HCT116 (cell line): ENCODE results near the gene KAZN. TPM values are rescaled to one million over a fixed set of nuclear protein-coding genes. Genes with fewer than 3 reads are reported as not detected.

Experiments used
- ATAC-seq: fragments of 200-7000 bp; cut with Tn5 transposase; 2 replicates; pipeline ENCODE4 v1.9.1; 2020; ENCODE audit warnings: mild to moderate bottlenecking, moderate library complexity
- BruUV-seq: library from RNA; stranded (reverse); fragments of 400-500 nt; replicated peaks from 2 replicates; lab custom pipeline; 2021; lab: Mats Ljungman, UMichigan
- CTCF ChIA-PET: fragments of 300-600 bp; sonication (Branson Sonifier 250); formaldehyde crosslinking; loops from one replicate; lab custom pipeline; 2021; ENCODE audit warnings: antibody characterized with exemption; lab: Charles Lee
- POLR2A ChIA-PET: fragments of 300-600, 350-600 bp; sonication (Branson Sonifier 250); formaldehyde crosslinking; loops from one replicate; lab custom pipeline; 2021; ENCODE audit warnings: antibody characterized with exemption; lab: Charles Lee
- RAD21 ChIA-PET, 2 experiments: fragments of 300-600 bp; sonication (Branson Sonifier 250); formaldehyde crosslinking; loops; one replicate each; lab custom pipeline; 2023; ENCODE audit warnings: low total read pairs in 2 of 2; ENCODE audit not compliant: uncharacterized antibody in 2 of 2, unreplicated experiment in 2 of 2, low non-redundant PET in 1 of 2; lab: Charles Lee
- DNase-seq: peaks from one replicate; pipeline ENCODE4 v3.0.0-alpha.2; 2010; ENCODE audit warnings: low read depth, low spot score
- H2AFZ ChIP-seq: fragments of 200-600 bp; shearing (Covaris generic), sonication (generic); 2 replicates; pipeline ENCODE4 v1.6.1; 2017; ENCODE audit warnings: low read depth, mixed run types, mixed read lengths, antibody characterized with exemption, low read length; ENCODE audit not compliant: poor library complexity, severe bottlenecking
- H3K27ac ChIP-seq: 2 replicates; pipeline ENCODE4 v1.5.1; 2012; ENCODE audit warnings: low read depth, low read length
- H3K27me3 ChIP-seq: fragments of 200-600 bp; sonication (generic); 2 replicates; pipeline ENCODE4 v1.6.1; 2016; ENCODE audit warnings: mixed run types, low read length, mixed read lengths; ENCODE audit not compliant: insufficient read depth
- H3K36me3 ChIP-seq, 2 experiments: fragments of 200-500 bp in 1 of 2; fragments of 200-600 bp in 1 of 2; sonication (Bioruptor generic) in 1 of 2; sonication (generic) in 1 of 2; 2 replicates each; pipeline versions ENCODE4 v1.5.1 to v1.6.1; 2014 to 2016; ENCODE audit warnings: low read length in 2 of 2, inconsistent platforms in 1 of 2, mixed read lengths in 1 of 2, mixed run types in 1 of 2; ENCODE audit not compliant: insufficient read depth in 2 of 2, control insufficient read depth in 1 of 2
- H3K4me1 ChIP-seq, 2 experiments: fragments of 200-600 bp in 1 of 2; sonication (generic) in 1 of 2; 2 replicates each; pipeline versions ENCODE4 v1.5.1 to v1.6.1; 2012 to 2017; ENCODE audit warnings: low read length in 2 of 2, inconsistent platforms in 1 of 2, mild to moderate bottlenecking in 1 of 2, mixed read lengths in 1 of 2, mixed run types in 1 of 2, moderate library complexity in 1 of 2; ENCODE audit not compliant: insufficient read depth in 2 of 2, control insufficient read depth in 1 of 2
- H3K4me2 ChIP-seq: fragments of 200-600 bp; sonication (generic); 2 replicates; pipeline ENCODE4 v1.6.1; 2017; ENCODE audit warnings: mixed run types, low read length, mixed read lengths
- H3K4me3 ChIP-seq, 2 experiments: fragments of 200-600 bp in 1 of 2; sonication (generic) in 1 of 2; replicated peaks in 1 of 2; 2 replicates each; pipeline ENCODE4 v1.5.1; 2011 to 2016; ENCODE audit warnings: low read length in 2 of 2, control low read depth in 1 of 2, low read depth in 1 of 2, mild to moderate bottlenecking in 1 of 2, mixed read lengths in 1 of 2, mixed run types in 1 of 2
- H3K79me2 ChIP-seq: fragments of 200-600 bp; sonication (generic); 2 replicates; pipeline ENCODE4 v1.6.1; 2017; ENCODE audit warnings: mild to moderate bottlenecking, mixed run types, low read length, moderate library complexity, mixed read lengths; ENCODE audit not compliant: insufficient read depth
- H3K9ac ChIP-seq: fragments of 200-600 bp; sonication (generic); 2 replicates; pipeline ENCODE4 v1.6.1; 2016; ENCODE audit warnings: low read length, mixed read lengths
- H3K9me2 ChIP-seq: fragments of 200-600 bp; sonication (generic), shearing (Covaris generic); 2 replicates; pipeline ENCODE4 v1.6.1; 2017; ENCODE audit warnings: mixed run types, mild to moderate bottlenecking, moderate library complexity; ENCODE audit not compliant: insufficient read depth
- H3K9me3 ChIP-seq, 2 experiments: fragments of 200-500 bp in 1 of 2; fragments of 200-600 bp in 1 of 2; sonication (Bioruptor generic) in 1 of 2; sonication (generic) in 1 of 2; 2 replicates each; pipeline ENCODE4 v1.6.1; 2014 to 2017; ENCODE audit warnings: low read length in 2 of 2, mixed read lengths in 2 of 2, inconsistent platforms in 1 of 2, low read depth in 1 of 2, mild to moderate bottlenecking in 1 of 2, mixed run types in 1 of 2, moderate library complexity in 1 of 2; ENCODE audit not compliant: control insufficient read depth in 1 of 2, insufficient read depth in 1 of 2
- H4K20me1 ChIP-seq: fragments of 200-600 bp; sonication (generic), shearing (Covaris generic); 2 replicates; pipeline ENCODE4 v1.6.1; 2017; ENCODE audit warnings: mixed run types, mild to moderate bottlenecking, moderate library complexity; ENCODE audit not compliant: insufficient read depth
- ZNF274 ChIP-seq: fragments of 200-500 bp; sonication (Bioruptor generic); IDR thresholded peaks from 2 replicates; pipeline ENCODE4 v1.6.1; 2014; ENCODE audit warnings: mild to moderate bottlenecking, low read depth, low read length, inconsistent platforms
- intact Hi-C: fragments of 100-400 bp; cut with micrococcal nuclease; formaldehyde crosslinking; loops from 2 replicates; pipeline ENCODE4 v1.10.0; 2022
- total RNA-seq: library from RNA; stranded (reverse); gene quantifications from one replicate; pipeline ENCODE4 v1.2.1, GENCODE V29; 2021; ENCODE audit not compliant: unreplicated experiment
- TF ChIP-seq, protein P1 (sequence below), 3 experiments: fragments of 200-600 bp in 1 of 3; sonication (generic) in 1 of 3; IDR thresholded peaks in 2 of 3; conservative IDR thresholded peaks in 1 of 3; 2 replicates each; pipeline ENCODE4 v1.5.1; 2012 to 2017; ENCODE audit warnings: low read depth in 2 of 3, low read length in 2 of 3, antibody characterized with exemption in 1 of 3, borderline replicate concordance in 1 of 3, control low read depth in 1 of 3, mild to moderate bottlenecking in 1 of 3, mixed read lengths in 1 of 3, mixed run types in 1 of 3, moderate library complexity in 1 of 3; ENCODE audit not compliant: insufficient read depth in 1 of 3
- TF ChIP-seq, protein P2 (sequence below): IDR thresholded peaks from 2 replicates; pipeline ENCODE4 v1.6.1; 2012; ENCODE audit warnings: low read depth

KAZN gene
- total RNA-seq, 1 experiment from 2014 or later, result 13.4 TPM

DNA sequence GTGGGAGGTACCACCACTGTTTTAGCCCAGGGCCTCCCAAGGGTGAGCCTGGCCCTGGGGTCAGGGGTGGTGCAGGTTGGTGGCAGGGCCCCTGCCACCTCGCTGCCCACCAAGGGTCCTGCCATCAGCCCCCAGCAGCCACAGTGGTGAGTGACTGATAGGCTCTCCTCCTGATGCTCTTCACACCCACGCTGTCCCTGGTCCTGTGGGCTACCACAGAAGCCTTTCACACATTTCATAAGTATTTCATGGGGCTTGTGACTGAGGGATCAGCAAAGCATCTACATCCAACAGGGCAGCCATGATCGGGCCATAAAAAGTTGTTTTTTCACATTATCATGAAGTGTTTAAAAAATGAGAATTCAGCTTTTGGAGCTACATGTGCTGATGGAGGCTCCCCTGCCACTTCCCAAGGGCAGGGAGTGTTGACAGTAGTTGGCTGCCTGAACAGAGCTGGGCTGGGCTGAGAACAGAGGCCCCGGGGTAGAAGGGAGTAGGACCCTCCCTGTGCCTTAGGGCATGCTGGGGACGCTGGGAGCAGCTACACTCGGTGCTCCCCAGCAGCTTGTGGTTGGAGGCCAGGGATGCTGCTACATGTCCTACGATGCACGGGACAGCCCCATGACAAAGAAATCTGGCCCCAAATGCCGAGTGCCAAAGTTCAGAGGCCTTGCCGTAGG, 482.0 kb downstream of the KAZN start:
- H3K4me1 ChIP-seq, result no peaks in the 10 kb centered on the region
- H3K9ac ChIP-seq, result no peak overlapping the region
- no peak overlapping the region for H3K27ac ChIP-seq
- ATAC-seq (no peak), DNase-seq (no peak)
- no peaks in the 10 kb centered on the region for H3K79me2 ChIP-seq
- TF ChIP-seq, protein P1, sequence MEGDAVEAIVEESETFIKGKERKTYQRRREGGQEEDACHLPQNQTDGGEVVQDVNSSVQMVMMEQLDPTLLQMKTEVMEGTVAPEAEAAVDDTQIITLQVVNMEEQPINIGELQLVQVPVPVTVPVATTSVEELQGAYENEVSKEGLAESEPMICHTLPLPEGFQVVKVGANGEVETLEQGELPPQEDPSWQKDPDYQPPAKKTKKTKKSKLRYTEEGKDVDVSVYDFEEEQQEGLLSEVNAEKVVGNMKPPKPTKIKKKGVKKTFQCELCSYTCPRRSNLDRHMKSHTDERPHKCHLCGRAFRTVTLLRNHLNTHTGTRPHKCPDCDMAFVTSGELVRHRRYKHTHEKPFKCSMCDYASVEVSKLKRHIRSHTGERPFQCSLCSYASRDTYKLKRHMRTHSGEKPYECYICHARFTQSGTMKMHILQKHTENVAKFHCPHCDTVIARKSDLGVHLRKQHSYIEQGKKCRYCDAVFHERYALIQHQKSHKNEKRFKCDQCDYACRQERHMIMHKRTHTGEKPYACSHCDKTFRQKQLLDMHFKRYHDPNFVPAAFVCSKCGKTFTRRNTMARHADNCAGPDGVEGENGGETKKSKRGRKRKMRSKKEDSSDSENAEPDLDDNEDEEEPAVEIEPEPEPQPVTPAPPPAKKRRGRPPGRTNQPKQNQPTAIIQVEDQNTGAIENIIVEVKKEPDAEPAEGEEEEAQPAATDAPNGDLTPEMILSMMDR (IDR thresholded peaks at IDR 0.05 in 2 of 3, conservative IDR thresholded peaks at IDR 0.05 in 1 of 3; ENCODE audit: borderline replicate concordance in 1 of 3, insufficient read depth in 1 of 3, low read depth in 2 of 3, low read length in 2 of 3), result no peak
- TF ChIP-seq ZNF274, result no peak
- TF ChIP-seq, all 23 proteins: peak for 0
- CTCF ChIA-PET, result no interaction called here
- BruUV-seq, result no TSS peak
- no peaks in the 10 kb centered on the region for H3K36me3 ChIP-seq
- no peak overlapping the region for H2AFZ ChIP-seq
- H4K20me1 ChIP-seq, result no peaks in the 10 kb centered on the region
- no peak overlapping the region for H3K4me3 ChIP-seq
- H3K9me2 ChIP-seq, result no peaks in the 10 kb centered on the region
- intact Hi-C loops, result no loop called here
- RAD21 ChIA-PET, result no interaction called here
- POLR2A ChIA-PET, result no interaction called here
- no peak overlapping the region for H3K4me2 ChIP-seq
- H3K27me3 ChIP-seq, result no peaks in the 10 kb centered on the region
- H3K9me3 ChIP-seq, result no peaks in the 10 kb centered on the region

DNA sequence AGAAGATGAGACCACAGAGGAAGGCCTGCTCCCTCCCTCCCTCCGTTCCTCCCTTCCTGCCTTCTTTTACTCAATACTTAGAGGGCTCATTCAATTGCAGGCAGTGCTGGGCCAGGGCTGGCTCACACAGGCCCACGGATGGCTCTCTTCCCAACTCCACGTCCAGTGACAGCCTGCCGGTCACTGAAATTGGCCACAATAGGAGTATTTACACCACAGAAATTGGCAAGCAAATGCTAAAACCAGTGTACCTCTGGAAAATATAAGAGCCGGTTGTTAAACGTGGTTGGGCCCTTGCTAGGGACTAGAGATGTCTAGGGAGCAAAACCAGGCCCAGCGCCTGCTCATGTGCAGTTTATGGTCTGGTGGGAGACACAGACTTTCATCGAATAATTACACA, 482.6 kb downstream of the KAZN start:
- H3K4me2 ChIP-seq, result no peak overlapping the region
- TF ChIP-seq, protein P2, sequence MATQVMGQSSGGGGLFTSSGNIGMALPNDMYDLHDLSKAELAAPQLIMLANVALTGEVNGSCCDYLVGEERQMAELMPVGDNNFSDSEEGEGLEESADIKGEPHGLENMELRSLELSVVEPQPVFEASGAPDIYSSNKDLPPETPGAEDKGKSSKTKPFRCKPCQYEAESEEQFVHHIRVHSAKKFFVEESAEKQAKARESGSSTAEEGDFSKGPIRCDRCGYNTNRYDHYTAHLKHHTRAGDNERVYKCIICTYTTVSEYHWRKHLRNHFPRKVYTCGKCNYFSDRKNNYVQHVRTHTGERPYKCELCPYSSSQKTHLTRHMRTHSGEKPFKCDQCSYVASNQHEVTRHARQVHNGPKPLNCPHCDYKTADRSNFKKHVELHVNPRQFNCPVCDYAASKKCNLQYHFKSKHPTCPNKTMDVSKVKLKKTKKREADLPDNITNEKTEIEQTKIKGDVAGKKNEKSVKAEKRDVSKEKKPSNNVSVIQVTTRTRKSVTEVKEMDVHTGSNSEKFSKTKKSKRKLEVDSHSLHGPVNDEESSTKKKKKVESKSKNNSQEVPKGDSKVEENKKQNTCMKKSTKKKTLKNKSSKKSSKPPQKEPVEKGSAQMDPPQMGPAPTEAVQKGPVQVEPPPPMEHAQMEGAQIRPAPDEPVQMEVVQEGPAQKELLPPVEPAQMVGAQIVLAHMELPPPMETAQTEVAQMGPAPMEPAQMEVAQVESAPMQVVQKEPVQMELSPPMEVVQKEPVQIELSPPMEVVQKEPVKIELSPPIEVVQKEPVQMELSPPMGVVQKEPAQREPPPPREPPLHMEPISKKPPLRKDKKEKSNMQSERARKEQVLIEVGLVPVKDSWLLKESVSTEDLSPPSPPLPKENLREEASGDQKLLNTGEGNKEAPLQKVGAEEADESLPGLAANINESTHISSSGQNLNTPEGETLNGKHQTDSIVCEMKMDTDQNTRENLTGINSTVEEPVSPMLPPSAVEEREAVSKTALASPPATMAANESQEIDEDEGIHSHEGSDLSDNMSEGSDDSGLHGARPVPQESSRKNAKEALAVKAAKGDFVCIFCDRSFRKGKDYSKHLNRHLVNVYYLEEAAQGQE, result no peak
- TF ChIP-seq, all 23 proteins: peak for 0
- ChIA-PET CTCF (no interaction called here), RAD21 (no interaction called here), POLR2A (no interaction called here)
- intact Hi-C loops, result no loop called here
- H3K79me2 ChIP-seq, result no peaks in the 10 kb centered on the region
- H3K9ac ChIP-seq, result no peak overlapping the region
- no peak overlapping the region for H3K4me3 ChIP-seq
- DNase-seq (no peak), ATAC-seq (no peak)
- no peak overlapping the region for H2AFZ ChIP-seq
- no peak overlapping the region for H3K27ac ChIP-seq
- H4K20me1 ChIP-seq, result no peaks in the 10 kb centered on the region
- no peaks in the 10 kb centered on the region for H3K9me2 ChIP-seq
- H3K9me3 ChIP-seq, result no peaks in the 10 kb centered on the region
- BruUV-seq, result no TSS peak
- no peaks in the 10 kb centered on the region for H3K4me1 ChIP-seq
- no peaks in the 10 kb centered on the region for H3K36me3 ChIP-seq
- H3K27me3 ChIP-seq, result no peaks in the 10 kb centered on the region
